GM12865 (cell line): ENCODE data around the gene TRAPPC6A.

Experiments
- DNase-seq: peaks from one replicate; pipeline ENCODE4 v3.0.0; 2010; ENCODE audit warnings: low read depth
- H3K4me3 ChIP-seq: 2 replicates; pipeline ENCODE4 v1.5.1; 2011; ENCODE audit warnings: mild to moderate bottlenecking, low read depth, low read length, control low read depth
- TF ChIP-seq, protein P1 (sequence below): IDR thresholded peaks from 2 replicates; pipeline ENCODE4 v1.5.1; 2011; ENCODE audit warnings: low read length, control low read depth, low read depth, inconsistent platforms; ENCODE audit not compliant: insufficient read depth; ENCODE audit errors: missing control alignments

Gene TRAPPC6A

GRCh38 chr19:45115809-45116615 lies 62.0 kb downstream of the TRAPPC6A start:
- no peak overlapping the region for H3K4me3 ChIP-seq
- TF ChIP-seq, protein P1, sequence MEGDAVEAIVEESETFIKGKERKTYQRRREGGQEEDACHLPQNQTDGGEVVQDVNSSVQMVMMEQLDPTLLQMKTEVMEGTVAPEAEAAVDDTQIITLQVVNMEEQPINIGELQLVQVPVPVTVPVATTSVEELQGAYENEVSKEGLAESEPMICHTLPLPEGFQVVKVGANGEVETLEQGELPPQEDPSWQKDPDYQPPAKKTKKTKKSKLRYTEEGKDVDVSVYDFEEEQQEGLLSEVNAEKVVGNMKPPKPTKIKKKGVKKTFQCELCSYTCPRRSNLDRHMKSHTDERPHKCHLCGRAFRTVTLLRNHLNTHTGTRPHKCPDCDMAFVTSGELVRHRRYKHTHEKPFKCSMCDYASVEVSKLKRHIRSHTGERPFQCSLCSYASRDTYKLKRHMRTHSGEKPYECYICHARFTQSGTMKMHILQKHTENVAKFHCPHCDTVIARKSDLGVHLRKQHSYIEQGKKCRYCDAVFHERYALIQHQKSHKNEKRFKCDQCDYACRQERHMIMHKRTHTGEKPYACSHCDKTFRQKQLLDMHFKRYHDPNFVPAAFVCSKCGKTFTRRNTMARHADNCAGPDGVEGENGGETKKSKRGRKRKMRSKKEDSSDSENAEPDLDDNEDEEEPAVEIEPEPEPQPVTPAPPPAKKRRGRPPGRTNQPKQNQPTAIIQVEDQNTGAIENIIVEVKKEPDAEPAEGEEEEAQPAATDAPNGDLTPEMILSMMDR: no peak
- no peak for DNase-seq

- TF ChIP-seq, protein P1: no peak
- no peak overlapping the region for H3K4me3 ChIP-seq
- no peak for DNase-seq
These were observed 63.9 kb downstream of the TRAPPC6A start for GRCh38 chr19:45114116-45114515.

- no peak for DNase-seq
- TF ChIP-seq, protein P1: no peak
- no peak overlapping the region for H3K4me3 ChIP-seq
These were observed 64.4 kb downstream of the TRAPPC6A start for GRCh38 chr19:45113628-45114027.
